Measurements from ENCODE around the gene UBE3C. TPM values are rescaled to one million over a fixed set of nuclear protein-coding genes. Genes with fewer than 3 reads are reported as not detected.

The UBE3C gene
- total RNA-seq, 2 donors from 2014 or later = 35.8 to 35.9 TPM

GRCh38 chr7:157294773-157295172 lies 156.0 kb downstream of the UBE3C start:
- no peaks in the 10 kb centered on the region for H3K4me1 ChIP-seq
- ATAC-seq (no peak), DNase-seq (no peak)
- intact Hi-C loops (cut with DNase I) = no loop called here
- no peaks in the 10 kb centered on the region for H3K36me3 ChIP-seq (replicated peaks in 1 of 2; ENCODE audit: insufficient read depth in 1 of 2, low read depth in 2 of 2)
- H3K9me3 ChIP-seq = no peaks in the 10 kb centered on the region
- no peaks in the 10 kb centered on the region for H3K27me3 ChIP-seq
- no peak overlapping the region for H3K4me3 ChIP-seq
- TF ChIP-seq POLR2A (IDR thresholded peaks at IDR 0.05) (no peak), CTCF (IDR thresholded peaks at IDR 0.05) (no peak)
- WGBS, 2 donors = 87 to 88% methylated on average over 12 of the region's 12 CpGs
- H3K27ac ChIP-seq = no peak overlapping the region

GRCh38 chr7:157295338-157295737 lies 156.6 kb downstream of the UBE3C start:
- Histone ChIP-seq H3K4me1 (no peaks in the 10 kb centered on the region), H3K9me3 (no peaks in the 10 kb centered on the region), H3K27ac (no peak overlapping the region), H3K36me3 (replicated peaks in 1 of 2; ENCODE audit: insufficient read depth in 1 of 2, low read depth in 2 of 2) (no peaks in the 10 kb centered on the region), H3K4me3 (no peak overlapping the region), H3K27me3 (no peaks in the 10 kb centered on the region)
- intact Hi-C loops (cut with DNase I) = no loop called here
- no peak for DNase-seq
- 62 to 80% methylated on average over 4 to 12 of the region's 12 CpGs for WGBS, 2 donors
- no peak for ATAC-seq
- TF ChIP-seq POLR2A (IDR thresholded peaks at IDR 0.05) (no peak), CTCF (IDR thresholded peaks at IDR 0.05) (no peak)

GRCh38 chr7:157297185-157297584 lies 158.5 kb downstream of the UBE3C start:
- no peak for ATAC-seq
- H3K27me3 ChIP-seq = no peaks in the 10 kb centered on the region
- no peaks in the 10 kb centered on the region for H3K4me1 ChIP-seq
- no peak for TF ChIP-seq CTCF (IDR thresholded peaks at IDR 0.05)
- no peak for TF ChIP-seq POLR2A (IDR thresholded peaks at IDR 0.05)
- no peak for DNase-seq
- no peak overlapping the region for H3K27ac ChIP-seq
- H3K9me3 ChIP-seq = no peaks in the 10 kb centered on the region
- WGBS, 2 donors = 56 to 61% methylated on average over 10 to 13 of the region's 13 CpGs
- no peak overlapping the region for H3K4me3 ChIP-seq
- no peaks in the 10 kb centered on the region for H3K36me3 ChIP-seq (replicated peaks in 1 of 2; ENCODE audit: insufficient read depth in 1 of 2, low read depth in 2 of 2)
- intact Hi-C loops (cut with DNase I) = no loop called here

- 84 to 88% methylated on average over 3 of the region's 3 CpGs for WGBS, 2 donors
- Histone ChIP-seq H3K4me3 (no peak overlapping the region), H3K4me1 (no peaks in the 10 kb centered on the region), H3K27me3 (no peaks in the 10 kb centered on the region), H3K27ac (no peak overlapping the region), H3K36me3 (replicated peaks in 1 of 2; ENCODE audit: insufficient read depth in 1 of 2, low read depth in 2 of 2) (no peaks in the 10 kb centered on the region), H3K9me3 (no peaks in the 10 kb centered on the region)
- no peak for DNase-seq
- no peak for TF ChIP-seq POLR2A (IDR thresholded peaks at IDR 0.05)
- no peak for TF ChIP-seq CTCF (IDR thresholded peaks at IDR 0.05)
- ATAC-seq = no peak
- intact Hi-C loops (cut with DNase I) = no loop called here
These were observed 160.5 kb downstream of the UBE3C start for GRCh38 chr7:157299317-157299612.

- H3K27ac ChIP-seq = no peak overlapping the region
- no peaks in the 10 kb centered on the region for H3K27me3 ChIP-seq
- WGBS, 2 donors = 68 to 78% methylated on average over 10 to 37 of the region's 37 CpGs
- no peaks in the 10 kb centered on the region for H3K4me1 ChIP-seq
- H3K36me3 ChIP-seq (replicated peaks in 1 of 2; ENCODE audit: insufficient read depth in 1 of 2, low read depth in 2 of 2) = no peaks in the 10 kb centered on the region
- intact Hi-C loops (cut with DNase I) = no loop called here
- no peak for ATAC-seq
- no peak overlapping the region for H3K4me3 ChIP-seq
- peak in 1 of 4 donors; percentile 22 for DNase-seq
- TF ChIP-seq POLR2A (IDR thresholded peaks at IDR 0.05) = no peak
- no peak for TF ChIP-seq CTCF (IDR thresholded peaks at IDR 0.05)
- no peaks in the 10 kb centered on the region for H3K9me3 ChIP-seq
These were observed 161.1 kb downstream of the UBE3C start for GRCh38 chr7:157299613-157300368.
